ENCODE data around the gene SLC6A16. TPM values are rescaled to one million over a fixed set of nuclear protein-coding genes. Genes with fewer than 3 reads are reported as not detected.

Gene SLC6A16
- total RNA-seq, 1 donor from 2014 or later: 3.5 TPM

- no peak for DNase-seq (ENCODE audit: extremely low spot score, unreplicated experiment)
- H3K27me3 Mint-ChIP-seq: no peaks in the 10 kb centered on the region
- H3K27ac Mint-ChIP-seq: peak overlapping the region; percentile 36
- H3K9me3 Mint-ChIP-seq: no peaks in the 10 kb centered on the region
- no peak for TF ChIP-seq CTCF (conservative IDR thresholded peaks at IDR 0.05)
- H3K4me1 Mint-ChIP-seq (ENCODE audit: unreplicated experiment): no peaks in the 10 kb centered on the region
- H3K4me3 Mint-ChIP-seq: no peak overlapping the region
- peaks cover 37% of the 10 kb centered on the region for H3K36me3 Mint-ChIP-seq
Measured at GRCh38 chr19:49348305-49349189, 23.6 kb upstream of the SLC6A16 start.

- H3K36me3 Mint-ChIP-seq: peaks cover 37% of the 10 kb centered on the region
- peak overlapping the region; percentile 36 for H3K27ac Mint-ChIP-seq
Measured at GRCh38 chr19:49347835-49348234, 22.8 kb upstream of the SLC6A16 start.

GRCh38 chr19:49347191-49347590, 22.2 kb upstream of the SLC6A16 start:
- no peak overlapping the region for H3K27ac Mint-ChIP-seq
- H3K36me3 Mint-ChIP-seq: peaks cover 42% of the 10 kb centered on the region
- no peaks in the 10 kb centered on the region for H3K9me3 Mint-ChIP-seq
- no peak for DNase-seq (ENCODE audit: extremely low spot score, unreplicated experiment)
- no peaks in the 10 kb centered on the region for H3K4me1 Mint-ChIP-seq (ENCODE audit: unreplicated experiment)
- TF ChIP-seq CTCF (conservative IDR thresholded peaks at IDR 0.05): no peak
- no peak overlapping the region for H3K4me3 Mint-ChIP-seq
- H3K27me3 Mint-ChIP-seq: no peaks in the 10 kb centered on the region

More at GRCh38 chr19:49347835-49348234, 22.8 kb upstream of the SLC6A16 start:
- no peaks in the 10 kb centered on the region for H3K4me1 Mint-ChIP-seq (ENCODE audit: unreplicated experiment)
- H3K9me3 Mint-ChIP-seq: no peaks in the 10 kb centered on the region
- no peak overlapping the region for H3K4me3 Mint-ChIP-seq
- peak; percentile 37 for TF ChIP-seq CTCF (conservative IDR thresholded peaks at IDR 0.05)
- no peak for DNase-seq (ENCODE audit: extremely low spot score, unreplicated experiment)
- no peaks in the 10 kb centered on the region for H3K27me3 Mint-ChIP-seq

- Mint-ChIP-seq H3K36me3 (peaks cover 39% of the 10 kb centered on the region), H3K27me3 (no peaks in the 10 kb centered on the region), H3K27ac (no peak overlapping the region), H3K4me3 (no peak overlapping the region), H3K4me1 (ENCODE audit: unreplicated experiment) (peaks cover 7% of the 10 kb centered on the region), H3K9me3 (no peaks in the 10 kb centered on the region)
- DNase-seq (ENCODE audit: extremely low spot score, unreplicated experiment): no peak
- no peak for TF ChIP-seq CTCF (conservative IDR thresholded peaks at IDR 0.05)
Measured at GRCh38 chr19:49344505-49345423, 19.8 kb upstream of the SLC6A16 start.

GRCh38 chr19:49343123-49343522, 18.1 kb upstream of the SLC6A16 start:
- no peak overlapping the region for H3K4me3 Mint-ChIP-seq
- peak overlapping the region; percentile 3 for H3K27ac Mint-ChIP-seq
- no peaks in the 10 kb centered on the region for H3K9me3 Mint-ChIP-seq
- no peak for TF ChIP-seq CTCF (conservative IDR thresholded peaks at IDR 0.05)
- DNase-seq (ENCODE audit: extremely low spot score, unreplicated experiment): no peak
- H3K27me3 Mint-ChIP-seq: peaks cover 9% of the 10 kb centered on the region
- H3K36me3 Mint-ChIP-seq: peaks cover 35% of the 10 kb centered on the region
- peaks cover 16% of the 10 kb centered on the region for H3K4me1 Mint-ChIP-seq (ENCODE audit: unreplicated experiment)

Data from type B pancreatic cell (in vitro differentiated cells).